PC-3 (cell line): Measurements from ENCODE around the gene TXN2. TPM values are rescaled to one million over a fixed set of nuclear protein-coding genes. Genes with fewer than 3 reads are reported as not detected.
"Not testable (repeated sequence)": the region's sequence is repeated elsewhere in the genome, so short reads cannot be mapped to it uniquely, and the experiment has no call there.

ENCODE experiments used
- ATAC-seq: fragments of 200-7000 bp; cut with Tn5 transposase; 2 replicates; pipeline ENCODE4 v1.9.1; 2020; ENCODE audit warnings: mild to moderate bottlenecking, moderate library complexity
- BruUV-seq: library from RNA; stranded (reverse); fragments of 400-500 nt; replicated peaks from 2 replicates; lab custom pipeline; 2021; lab: Mats Ljungman, UMichigan
- CTCF ChIA-PET: fragments of 300-600 bp; sonication (Branson Sonifier 250); formaldehyde crosslinking; loops from one replicate; lab custom pipeline; 2022; ENCODE audit warnings: antibody characterized with exemption; lab: Charles Lee
- POLR2A ChIA-PET: fragments of 300-600 bp; sonication (Branson Sonifier 250); formaldehyde crosslinking; loops from one replicate; lab custom pipeline; 2022; ENCODE audit warnings: antibody characterized with exemption; ENCODE audit not compliant: unreplicated experiment; lab: Charles Lee
- DNase-seq: peaks from one replicate; pipeline ENCODE4 v3.0.0-alpha.2; 2015
- H2AFZ ChIP-seq: fragments of 300-600 bp; sonication (generic); 2 replicates; pipeline ENCODE4 v1.6.0; 2016; ENCODE audit warnings: antibody characterized with exemption, low read length
- H3F3A ChIP-seq: fragments of 300-600 bp; sonication (generic); one replicate; pipeline ENCODE4 v1.6.0; 2017; ENCODE audit warnings: antibody characterized with exemption, low read length, control low read depth, mild to moderate bottlenecking; ENCODE audit not compliant: unreplicated experiment
- H3K27ac ChIP-seq: fragments of 300-600 bp; sonication (generic); 2 replicates; pipeline ENCODE4 v1.5.1; 2016; ENCODE audit warnings: mild to moderate bottlenecking, low read length
- H3K27me3 ChIP-seq: fragments of 300-600 bp; sonication (generic); 2 replicates; pipeline ENCODE4 v1.6.1; 2016; ENCODE audit warnings: low read length, mixed read lengths
- H3K36me3 ChIP-seq: fragments of 300-600 bp; sonication (generic); 2 replicates; pipeline ENCODE4 v1.6.1; 2016; ENCODE audit warnings: low read depth, mixed run types, low read length, mixed read lengths
- H3K4me1 ChIP-seq: fragments of 300-600 bp; sonication (generic); 2 replicates; pipeline ENCODE4 v1.5.1; 2016; ENCODE audit warnings: low read length; ENCODE audit not compliant: insufficient read depth
- H3K4me2 ChIP-seq: fragments of 300-600 bp; sonication (generic); 2 replicates; pipeline ENCODE4 v1.6.0; 2016; ENCODE audit warnings: low read length
- H3K4me3 ChIP-seq: fragments of 300-600 bp; sonication (generic); 2 replicates; pipeline ENCODE4 v1.5.1; 2016; ENCODE audit warnings: mild to moderate bottlenecking, low read length, mixed read lengths
- H3K79me2 ChIP-seq: fragments of 300-600 bp; sonication (generic); 2 replicates; pipeline ENCODE4 v1.6.1; 2017; ENCODE audit warnings: low read length, mixed read lengths
- H3K9ac ChIP-seq: fragments of 300-600 bp; sonication (generic); 2 replicates; pipeline ENCODE4 v1.6.0; 2016; ENCODE audit warnings: mild to moderate bottlenecking, low read length
- H3K9me2 ChIP-seq: fragments of 300-600 bp; sonication (generic); replicated peaks from 2 replicates; pipeline ENCODE4 v1.6.1; 2016; ENCODE audit warnings: mixed run types, low read length, mixed read lengths
- H3K9me3 ChIP-seq: fragments of 300-600 bp; sonication (generic); 2 replicates; pipeline ENCODE4 v1.6.1; 2016; ENCODE audit warnings: low read length, mixed read lengths
- H4K20me1 ChIP-seq: fragments of 300-600 bp; sonication (generic); 2 replicates; pipeline ENCODE4 v1.6.1; 2016; ENCODE audit warnings: low read length, mixed read lengths
- EZH2 ChIP-seq: fragments of 300-600 bp; sonication (generic); IDR thresholded peaks from one replicate; pipeline ENCODE4 v1.6.1; 2017; ENCODE audit warnings: antibody characterized with exemption, mild to moderate bottlenecking, low read length; ENCODE audit not compliant: unreplicated experiment
- EZH2phosphoT487 ChIP-seq: fragments of 300-600 bp; sonication (generic); IDR thresholded peaks from 2 replicates; pipeline ENCODE4 v1.6.1; 2018; ENCODE audit warnings: mild to moderate bottlenecking, antibody characterized with exemption, low read length, borderline replicate concordance
- intact Hi-C: fragments of 100-400 bp; cut with micrococcal nuclease; formaldehyde crosslinking; loops from 2 replicates; pipeline ENCODE4 v1.9.0; 2023
- total RNA-seq: library from RNA; depleted of rRNA; stranded (reverse); fragments of >200 nt; gene quantifications from 2 replicates; pipeline ENCODE4 v1.2.3, GENCODE V29; 2014
- TF ChIP-seq, protein P1 (sequence below): fragments of 300-600 bp; sonication (generic); conservative IDR thresholded peaks from 2 replicates; pipeline ENCODE4 v1.5.1; 2017; ENCODE audit warnings: antibody characterized with exemption, low read depth, mild to moderate bottlenecking, low read length

TXN2 gene
- total RNA-seq, 1 experiment from 2014 or later = 49.6 TPM

DNA sequence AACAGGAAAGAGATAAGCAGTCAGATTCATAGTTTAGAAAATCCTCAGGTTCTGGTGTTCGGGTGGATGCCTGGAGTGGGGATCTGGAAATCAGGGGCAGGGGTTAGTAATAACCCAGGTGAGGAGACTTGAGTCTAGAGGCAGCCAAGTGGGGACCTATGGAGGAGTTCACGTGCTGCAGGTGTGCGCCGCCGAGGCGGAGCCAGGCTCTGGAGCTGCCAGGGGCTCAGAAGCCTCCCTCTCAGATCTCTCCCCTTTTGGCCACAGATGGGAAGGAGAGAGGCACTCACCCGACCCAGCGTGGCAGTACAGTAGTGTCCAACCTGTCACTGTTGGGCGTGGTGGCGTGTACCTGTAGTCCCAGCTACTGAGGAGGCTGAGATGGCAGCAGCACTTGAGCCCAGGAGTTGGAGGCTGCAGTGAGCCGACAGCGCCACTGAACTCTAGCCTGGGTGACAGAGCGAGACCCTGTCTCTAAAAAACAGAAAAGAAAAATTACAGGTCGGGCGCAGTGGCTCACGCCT, 27.5 kb downstream of the TXN2 start:
- TF ChIP-seq EZH2phosphoT487 = no peak
- no peak for TF ChIP-seq EZH2
- TF ChIP-seq, protein P1, sequence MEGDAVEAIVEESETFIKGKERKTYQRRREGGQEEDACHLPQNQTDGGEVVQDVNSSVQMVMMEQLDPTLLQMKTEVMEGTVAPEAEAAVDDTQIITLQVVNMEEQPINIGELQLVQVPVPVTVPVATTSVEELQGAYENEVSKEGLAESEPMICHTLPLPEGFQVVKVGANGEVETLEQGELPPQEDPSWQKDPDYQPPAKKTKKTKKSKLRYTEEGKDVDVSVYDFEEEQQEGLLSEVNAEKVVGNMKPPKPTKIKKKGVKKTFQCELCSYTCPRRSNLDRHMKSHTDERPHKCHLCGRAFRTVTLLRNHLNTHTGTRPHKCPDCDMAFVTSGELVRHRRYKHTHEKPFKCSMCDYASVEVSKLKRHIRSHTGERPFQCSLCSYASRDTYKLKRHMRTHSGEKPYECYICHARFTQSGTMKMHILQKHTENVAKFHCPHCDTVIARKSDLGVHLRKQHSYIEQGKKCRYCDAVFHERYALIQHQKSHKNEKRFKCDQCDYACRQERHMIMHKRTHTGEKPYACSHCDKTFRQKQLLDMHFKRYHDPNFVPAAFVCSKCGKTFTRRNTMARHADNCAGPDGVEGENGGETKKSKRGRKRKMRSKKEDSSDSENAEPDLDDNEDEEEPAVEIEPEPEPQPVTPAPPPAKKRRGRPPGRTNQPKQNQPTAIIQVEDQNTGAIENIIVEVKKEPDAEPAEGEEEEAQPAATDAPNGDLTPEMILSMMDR = no peak
- no peak overlapping the region for H3K27ac ChIP-seq
- ChIA-PET POLR2A (no interaction called here), CTCF (no interaction called here)
- ATAC-seq (no peak), DNase-seq (no peak)
- H3K4me2 ChIP-seq = no peak overlapping the region
- no peak overlapping the region for H3K4me3 ChIP-seq
- no TSS peak for BruUV-seq
- H3F3A ChIP-seq = no peaks in the 10 kb centered on the region
- intact Hi-C loops = loop anchor here (2.0 kb wide), 1 partner anchor 67 kb away; the partner anchor contains the start of gene MYH9
- H3K9me3 ChIP-seq = no peaks in the 10 kb centered on the region
- H3K79me2 ChIP-seq = no peaks in the 10 kb centered on the region
- H3K27me3 ChIP-seq = no peaks in the 10 kb centered on the region
- no peaks in the 10 kb centered on the region for H3K9me2 ChIP-seq
- no peaks in the 10 kb centered on the region for H3K36me3 ChIP-seq
- no peaks in the 10 kb centered on the region for H4K20me1 ChIP-seq
- peaks cover 35% of the 10 kb centered on the region for H3K4me1 ChIP-seq
- no peak overlapping the region for H3K9ac ChIP-seq
- no peak overlapping the region for H2AFZ ChIP-seq

DNA sequence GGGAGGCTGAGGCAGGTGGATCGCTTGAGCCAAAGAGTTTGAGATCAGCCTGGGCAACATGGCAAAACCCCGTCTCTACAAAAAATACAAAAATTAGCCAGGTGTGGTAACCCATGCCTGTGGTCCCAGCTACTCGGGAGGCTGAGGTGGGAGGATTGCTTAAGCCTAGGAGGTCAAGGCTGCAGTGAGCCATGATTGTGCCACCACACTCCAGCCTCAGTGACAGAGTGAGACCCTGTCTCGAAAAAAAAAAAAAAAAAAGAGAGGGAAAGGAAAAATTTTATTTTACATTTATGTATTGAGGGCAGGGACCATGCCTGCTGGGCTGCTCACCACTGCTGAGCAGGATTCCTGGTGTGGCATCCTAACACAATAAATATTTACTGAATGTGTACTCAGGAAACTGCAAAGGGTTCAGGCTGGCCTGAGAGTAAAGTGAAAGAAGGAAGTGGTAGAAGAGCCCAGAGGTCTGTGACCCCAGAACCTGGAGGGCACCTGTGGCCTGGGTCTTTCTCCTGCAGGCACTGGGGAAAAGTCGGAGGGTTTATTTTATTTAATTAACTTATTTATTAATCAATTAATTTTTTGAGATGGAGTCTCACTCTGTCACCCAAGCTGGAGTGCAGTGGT, 28.3 kb downstream of the TXN2 start:
- POLR2A ChIA-PET, H3K4me2 ChIP-seq, H2AFZ ChIP-seq, CTCF ChIA-PET, H3K79me2 ChIP-seq, H3K9me3 ChIP-seq, H3K9me2 ChIP-seq, H4K20me1 ChIP-seq, H3F3A ChIP-seq, H3K27me3 ChIP-seq, H3K36me3 ChIP-seq, BruUV-seq, H3K9ac ChIP-seq, H3K4me3 ChIP-seq: not testable (repeated sequence)
- Histone ChIP-seq H3K4me1 (peaks cover 29% of the 10 kb centered on the region), H3K27ac (peak overlapping the region; percentile 32; the same call in 1 of the 2 replicates)
- intact Hi-C loops = loop anchor here (2.0 kb wide), 1 partner anchor 66 kb away; the partner anchor contains the start of gene MYH9
- DNase-seq = peak; percentile 67
- peak; percentile 45 for ATAC-seq

DNA sequence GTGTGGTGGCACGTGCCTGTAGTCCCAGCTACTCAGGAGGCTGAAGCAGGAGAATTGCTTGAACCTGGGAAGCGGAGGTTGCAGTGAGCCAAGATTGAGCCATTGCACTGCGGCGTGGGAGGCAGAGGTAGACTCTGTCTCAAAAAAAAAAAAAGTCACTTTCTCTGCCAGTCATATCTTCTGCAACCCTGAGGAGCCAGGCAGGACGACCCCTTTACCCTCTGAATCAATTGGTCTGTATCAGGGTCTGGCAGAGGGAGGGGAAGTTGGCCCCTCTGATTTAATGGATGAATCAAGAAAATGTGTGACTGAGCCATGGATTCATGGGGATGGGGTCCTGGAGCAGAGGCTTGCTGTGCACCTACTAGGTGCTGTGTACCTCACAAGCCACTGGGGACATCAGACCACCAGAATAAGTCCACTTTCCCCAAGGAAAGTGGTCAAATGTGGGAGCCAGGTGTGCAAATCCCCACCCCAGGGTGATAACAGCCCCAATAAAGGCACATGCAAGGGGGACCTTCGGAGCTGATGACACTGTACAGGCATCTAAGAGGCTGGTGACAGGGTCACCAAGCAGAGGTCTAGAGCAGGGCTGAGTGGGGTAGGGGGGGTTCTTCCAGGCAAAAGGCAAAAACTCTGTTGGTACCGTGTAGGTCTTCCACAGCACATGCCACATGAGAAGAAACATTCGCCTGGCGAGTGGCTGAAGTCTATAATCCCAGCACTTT, 29.0 kb downstream of the TXN2 start:
- Histone ChIP-seq H3K9me2 (no peaks in the 10 kb centered on the region), H3K4me3 (no peak overlapping the region), H3K27ac (peak overlapping the region; percentile 32), H3F3A (no peaks in the 10 kb centered on the region), H3K27me3 (no peaks in the 10 kb centered on the region), H3K9ac (no peak overlapping the region), H3K79me2 (no peaks in the 10 kb centered on the region), H2AFZ (no peak overlapping the region), H4K20me1 (no peaks in the 10 kb centered on the region), H3K4me2 (no peak overlapping the region), H3K9me3 (no peaks in the 10 kb centered on the region), H3K4me1 (peaks cover 29% of the 10 kb centered on the region), H3K36me3 (no peaks in the 10 kb centered on the region)
- TF ChIP-seq EZH2 = no peak
- TF ChIP-seq, protein P1 = no peak
- TF ChIP-seq EZH2phosphoT487 = no peak
- TSS peak; percentile 64 for BruUV-seq
- ChIA-PET CTCF (interaction anchor here (0.7 kb wide), 1 partner anchor 101 kb away, joined by 4 read pairs; no protein-coding TSS in a partner anchor), POLR2A (no interaction called here)
- intact Hi-C loops = loop anchor here (2.0 kb wide), 1 partner anchor 66 kb away; the partner anchor contains the start of gene MYH9
- ATAC-seq = no peak
- DNase-seq = no peak

DNA sequence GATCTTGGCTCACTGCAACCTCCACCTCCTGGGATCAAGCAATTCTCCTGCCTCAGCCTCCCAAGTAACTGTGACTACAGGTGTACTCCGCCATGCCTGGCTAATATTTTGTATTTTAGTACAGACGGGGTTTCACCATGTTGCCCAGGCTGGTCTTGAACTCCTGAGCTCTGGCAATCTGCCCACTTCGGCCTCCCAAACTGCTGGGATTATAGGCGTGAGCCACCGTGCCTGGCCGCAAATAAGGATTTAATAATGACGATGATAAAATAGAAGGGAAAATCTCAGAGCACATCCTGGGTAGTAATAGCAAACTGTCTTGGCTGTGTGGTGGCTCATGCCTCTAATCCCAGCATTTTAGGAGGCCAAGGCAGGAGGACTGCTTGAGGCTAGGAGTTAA, 30.5 kb downstream of the TXN2 start:
- H4K20me1 ChIP-seq, H3K9me2 ChIP-seq, H2AFZ ChIP-seq, H3F3A ChIP-seq, CTCF ChIA-PET, intact Hi-C loops, H3K9me3 ChIP-seq, H3K4me2 ChIP-seq, H3K27me3 ChIP-seq, H3K36me3 ChIP-seq, H3K9ac ChIP-seq, DNase-seq, ATAC-seq, H3K4me3 ChIP-seq, BruUV-seq, POLR2A ChIA-PET, H3K79me2 ChIP-seq: not testable (repeated sequence)
- H3K4me1 ChIP-seq = peaks cover 29% of the 10 kb centered on the region
- H3K27ac ChIP-seq = peak overlapping the region; percentile 32
